ENCODE data around the gene ANKRD33. TPM values are rescaled to one million over a fixed set of nuclear protein-coding genes. Genes with fewer than 3 reads are reported as not detected.

ANKRD33 gene
- total and polyA plus RNA-seq, 2 of the 8 experiments (the other 6 are each of a cell fraction or from before 2014, with no cell fraction given), result 0.41 to 0.53 TPM

DNA sequence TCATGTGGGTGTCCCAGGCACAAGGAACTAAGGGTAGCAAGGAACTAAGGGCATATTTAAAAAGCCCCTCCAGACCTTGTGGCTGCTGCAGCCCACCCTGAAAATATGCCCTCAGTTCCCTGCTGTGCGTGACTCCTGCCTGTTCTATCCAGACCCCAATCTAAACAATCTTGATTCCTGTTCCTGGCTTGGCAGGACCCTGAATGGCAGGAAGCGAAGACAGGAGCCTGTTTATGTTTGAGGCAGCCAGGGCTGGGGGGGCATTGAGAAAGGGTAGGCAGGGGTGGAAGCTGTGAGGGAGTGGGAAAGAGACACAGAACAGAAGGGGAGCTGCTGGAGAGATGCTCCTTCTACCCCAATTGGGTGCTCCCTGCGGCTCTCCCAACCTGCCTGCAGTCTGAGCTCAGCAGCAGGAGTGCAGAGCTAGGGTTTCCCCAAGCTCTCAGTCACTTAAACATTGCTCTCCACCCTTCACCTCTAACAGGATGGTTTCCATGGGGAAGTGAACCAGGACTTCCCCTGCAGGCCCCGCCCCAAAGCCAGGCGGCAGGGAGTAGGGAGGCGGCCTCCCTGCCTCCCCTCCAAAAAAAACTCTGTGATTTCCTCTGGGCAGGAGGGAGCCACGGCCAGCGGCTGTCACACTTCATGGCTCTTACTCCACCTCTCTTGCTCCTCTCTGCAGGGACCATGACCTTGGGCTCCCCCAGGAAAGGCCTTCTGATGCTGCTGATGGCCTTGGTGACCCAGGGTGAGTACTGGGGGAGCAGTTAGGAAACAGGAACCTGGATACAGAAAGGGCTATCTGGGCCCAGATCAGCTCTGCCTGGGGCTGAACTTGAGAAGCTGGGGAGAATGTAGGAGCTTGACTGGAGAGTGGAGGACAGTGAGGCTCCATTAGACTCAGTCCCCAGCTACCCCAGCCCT, 24.1 kb downstream of the ANKRD33 start:
- no peak overlapping the region for H2AFZ ChIP-seq (ENCODE audit: low read length)
- peak overlapping the region; percentile 14; the same call in 1 of the 2 replicates for H4K8ac ChIP-seq (ENCODE audit: extremely low read depth, insufficient read depth, low read length)
- no peak overlapping the region; the same call in 1 of the 2 replicates for H3K18ac ChIP-seq (ENCODE audit: extremely low read depth, low read length)
- WGBS, 2 experiments (ENCODE audit: extremely low coverage in 1 of 2, insufficient coverage in 1 of 2, insufficient read length in 1 of 2, insufficient replicate concordance in 2 of 2, low coverage in 1 of 2, low lambda C conversion rate in 2 of 2, missing lambda C conversion rate in 1 of 2), result 73% methylated on average over 8 of the region's 8 CpGs; no CpG with 5 or more reads in 1 of the 2 experiments
- H3K23me2 ChIP-seq (ENCODE audit: low read depth, low read length), result peaks cover 6% of the 10 kb centered on the region; the same call in 1 of the 2 replicates
- peaks cover 0 to 3% (median 0%) of the 10 kb centered on the region in 4 experiments; a peak in 1 of 8 replicates for H3K36me3 ChIP-seq (ENCODE audit: control insufficient read depth in 2 of 4, insufficient read depth in 4 of 4, low read length in 3 of 4)
- H2BK15ac ChIP-seq (ENCODE audit: low read length), result peak overlapping the region; percentile 61; the same call in 1 of the 2 replicates
- no peak overlapping the region for H4K91ac ChIP-seq (replicated peaks; ENCODE audit: insufficient read length, low read length)
- no peak overlapping the region for H3K9ac ChIP-seq (replicated peaks in 1 of 4; ENCODE audit: extremely low read depth in 1 of 4, low read depth in 3 of 4, low read length in 3 of 4)
- FAIRE-seq (no peak), DNase-seq (ENCODE audit: low read depth in 1 of 2, low spot score in 2 of 2) (no peak)
- H2BK5ac ChIP-seq (ENCODE audit: low read depth, low read length), result no peak overlapping the region
- H4K20me1 ChIP-seq (replicated peaks in 1 of 2; ENCODE audit: control insufficient read depth in 1 of 2, insufficient read depth in 2 of 2, low read length in 2 of 2), result no peaks in the 10 kb centered on the region
- H4K5ac ChIP-seq (ENCODE audit: insufficient read length, low read depth, low read length), result no peak overlapping the region
- no peak overlapping the region for H2BK20ac ChIP-seq (ENCODE audit: low read length)
- H3K27ac ChIP-seq (ENCODE audit: low read depth, low read length), result no peak overlapping the region
- H3K9me3 ChIP-seq (ENCODE audit: insufficient read depth in 2 of 2, low read depth in 1 of 2, low read length in 1 of 2), result no peaks in the 10 kb centered on the region
- peak overlapping the region; percentile 23; the same call in 1 of the 2 replicates for H2BK12ac ChIP-seq (ENCODE audit: low read depth, low read length)
- POLR2A ChIA-PET (ENCODE audit: partially characterized antibody), result interaction anchor here (1.4 kb wide), 1 partner anchor 9 kb away, joined by 6 read pairs; no protein-coding TSS in a partner anchor
- no peak overlapping the region for H2AK5ac ChIP-seq (ENCODE audit: low read depth, low read length)
- H3K4me3 ChIP-seq (ENCODE audit: extremely low read depth in 1 of 4, insufficient read depth in 2 of 4, low read depth in 3 of 4, low read length in 4 of 4), result no peak overlapping the region
- no peak overlapping the region for H3K4me2 ChIP-seq (ENCODE audit: insufficient read depth in 1 of 2, low read depth in 2 of 2, low read length in 2 of 2)
- H3K14ac ChIP-seq (ENCODE audit: insufficient read length), result no peak overlapping the region
- H3K79me1 ChIP-seq (ENCODE audit: low read depth, low read length), result no peaks in the 10 kb centered on the region
- no peak overlapping the region for H3K56ac ChIP-seq (replicated peaks; ENCODE audit: insufficient read length, low read depth, low read length)
- H3K27me3 ChIP-seq (replicated peaks in 1 of 4; ENCODE audit: control insufficient read depth in 3 of 4, extremely low read depth in 1 of 4, insufficient read depth in 3 of 4, low read length in 3 of 4), result peaks cover 4 to 22% (median 14%) of the 10 kb centered on the region in 4 experiments
- H3K23ac ChIP-seq (ENCODE audit: insufficient read length), result no peak overlapping the region
- no peak overlapping the region for H2BK120ac ChIP-seq (replicated peaks; ENCODE audit: low read depth, low read length)
- H3K4me1 ChIP-seq (replicated peaks in 1 of 4; ENCODE audit: control insufficient read depth in 3 of 4, insufficient read depth in 4 of 4, low read length in 3 of 4), result peaks cover 0 to 8% (median 1%) of the 10 kb centered on the region in 4 experiments; a peak in 4 of 7 replicates
- no peaks in the 10 kb centered on the region for H3K79me2 ChIP-seq (ENCODE audit: control insufficient read depth in 1 of 2, insufficient read depth in 2 of 2, low read length in 2 of 2)
- no peak overlapping the region for H3K4ac ChIP-seq (replicated peaks; ENCODE audit: insufficient read length, low read depth, low read length)
- CTCF ChIA-PET (ENCODE audit: partially characterized antibody), result interaction anchor here (0.7 to 12.7 kb wide), 19 partner anchors 8 to 314 kb away, joined by 3 to 234 read pairs (median 9); no protein-coding TSS in a partner anchor
- TF ChIP-seq CBX8 (IDR thresholded peaks at IDR 0.05; ENCODE audit: borderline replicate concordance, low read depth, low read length), result no peak

Data from H1 (cell line).